OCI-M2 (cell line): ENCODE results near the gene SLC26A11.
"Not testable (repeated sequence)": the region's sequence is repeated elsewhere in the genome, so short reads cannot be mapped to it uniquely, and the experiment has no call there.

ENCODE experiments used
- DNase-seq: peaks from one replicate; lab custom pipeline; 2025; ENCODE audit not compliant: unreplicated experiment; lab: John Stamatoyannopoulos, UW

The SLC26A11 gene

DNA sequence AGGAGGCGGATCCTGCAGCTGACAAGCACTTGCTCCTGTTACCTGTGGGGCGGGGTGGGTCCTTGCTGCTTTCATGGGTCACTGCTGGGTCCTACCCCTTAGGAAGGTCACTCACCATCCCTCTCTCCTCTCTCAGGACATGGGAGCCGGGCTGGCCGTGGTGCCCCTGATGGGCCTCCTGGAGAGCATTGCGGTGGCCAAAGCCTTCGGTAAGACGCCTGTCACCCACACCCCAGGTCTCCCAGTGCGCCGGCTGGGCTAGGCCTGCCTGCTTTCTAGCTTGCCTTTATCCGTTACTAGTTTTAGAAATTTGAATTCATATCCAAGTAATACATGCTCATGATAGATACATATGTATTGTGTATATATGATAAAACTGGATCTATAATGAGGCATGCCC, 17.2 kb downstream of the SLC26A11 start:
- DNase-seq = no peak

DNA sequence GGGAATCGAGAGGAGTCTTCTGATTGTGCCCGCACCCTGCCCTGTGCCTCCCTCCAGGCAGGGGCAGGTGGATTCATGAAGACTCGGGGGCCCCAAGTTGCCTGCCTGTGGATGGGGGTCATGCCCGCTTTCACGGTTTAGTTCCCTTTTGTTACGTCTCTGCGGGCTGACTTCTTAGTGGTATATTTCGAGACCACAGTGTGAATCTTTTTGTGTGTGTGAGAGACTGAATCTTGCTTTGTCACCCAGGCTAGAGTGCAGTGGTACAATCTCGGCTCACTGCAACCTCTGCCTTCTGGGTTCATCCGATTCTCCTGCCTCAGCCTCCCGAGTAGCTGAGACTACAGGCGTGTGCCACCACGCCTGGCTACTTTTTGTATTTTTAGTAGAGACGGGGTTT, 22.3 kb downstream of the SLC26A11 start:
- no peak for DNase-seq

DNA sequence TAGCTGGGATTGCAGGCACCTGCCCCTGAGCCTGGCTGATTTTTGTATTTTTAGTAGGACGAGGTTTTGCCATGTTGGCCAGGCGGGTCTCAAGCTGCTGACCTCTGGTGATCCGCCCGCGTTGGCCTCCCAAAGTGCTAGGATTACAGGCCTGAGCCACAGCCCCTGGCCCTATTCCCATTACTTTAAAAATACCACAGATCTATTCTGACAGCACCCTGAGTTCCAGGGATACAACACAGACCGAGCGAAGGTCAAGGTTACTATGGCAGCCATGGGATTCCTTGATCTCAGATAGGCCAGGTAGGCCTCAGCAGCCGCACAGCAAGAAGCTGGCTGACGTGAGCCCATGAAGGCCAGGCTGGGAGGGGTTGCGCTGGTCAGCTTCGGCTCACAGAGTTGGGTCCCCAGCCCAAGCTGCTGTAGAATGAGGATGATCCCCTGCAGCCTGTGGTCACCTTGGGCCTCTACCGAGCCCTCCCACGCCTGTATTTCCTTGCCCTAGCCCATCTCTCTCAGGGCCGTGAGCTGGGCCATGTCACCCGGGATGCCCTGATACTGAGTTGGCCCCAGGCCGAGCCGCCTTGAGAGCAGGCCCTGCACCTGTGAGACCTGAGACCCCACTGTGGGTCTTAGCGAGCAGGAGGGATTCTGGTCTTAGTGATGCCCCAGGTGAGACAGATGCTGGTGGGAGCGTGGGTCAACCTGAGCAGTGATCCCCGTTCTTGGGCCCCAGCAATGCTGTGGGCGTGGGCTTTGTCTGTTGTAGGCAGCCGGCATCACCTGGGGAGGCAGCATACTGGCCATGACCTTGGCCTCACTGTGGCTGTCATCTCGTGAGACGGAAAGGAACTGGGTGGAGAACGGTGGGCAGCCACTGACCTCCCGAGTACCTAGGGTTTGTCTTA, 23.6 kb downstream of the SLC26A11 start:
- DNase-seq = no peak

DNA sequence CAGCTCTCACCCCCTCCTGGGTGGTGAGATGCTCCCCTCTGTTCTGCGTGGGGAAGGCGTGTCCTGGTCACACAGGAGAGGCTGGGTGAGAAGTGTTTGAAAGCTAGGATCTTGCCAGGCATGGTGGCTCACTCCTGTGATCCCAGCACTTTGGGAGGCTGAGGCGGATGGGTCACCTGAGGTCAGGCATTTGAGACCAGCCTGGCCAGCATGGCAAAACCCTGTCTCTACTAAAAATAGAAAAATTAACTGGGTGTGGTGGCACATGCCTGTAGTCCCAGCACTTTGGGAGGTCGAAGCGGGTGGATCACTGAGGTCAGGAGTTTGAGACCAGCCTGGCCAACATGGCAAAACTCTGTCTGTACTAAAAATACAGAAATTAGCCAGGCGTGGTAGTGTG, 24.2 kb downstream of the SLC26A11 start:
- DNase-seq = not testable (repeated sequence)

DNA sequence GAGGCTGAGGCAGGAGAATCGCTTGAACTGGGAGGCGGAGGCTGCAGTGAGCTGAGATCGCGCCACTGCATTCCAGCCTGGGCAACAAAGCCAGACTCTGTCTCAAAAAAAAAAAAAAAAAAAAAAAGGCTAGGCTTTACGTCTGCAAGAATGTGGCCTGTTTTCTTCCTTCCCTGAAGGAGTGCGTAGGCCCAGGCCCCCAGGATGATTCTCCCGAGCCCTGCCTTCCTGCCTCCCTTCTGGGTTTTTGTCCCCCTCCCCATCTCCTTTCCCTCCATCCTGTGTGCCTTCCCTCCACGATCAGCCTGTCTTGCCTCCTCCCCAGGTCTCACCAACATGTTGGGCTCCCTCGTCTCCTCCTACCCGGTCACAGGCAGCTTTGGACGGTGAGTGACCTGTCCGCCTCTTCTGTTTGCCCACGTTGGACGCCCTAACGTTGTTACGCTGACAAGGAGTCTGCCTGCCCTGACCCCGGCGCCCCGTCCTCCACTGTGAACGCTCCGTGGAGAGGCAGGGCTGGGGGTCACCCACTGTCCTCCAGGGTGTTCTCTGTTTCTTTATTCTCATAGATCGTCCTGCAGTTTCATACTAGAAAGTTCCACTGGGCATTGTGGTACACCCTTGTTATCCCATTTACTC, 24.8 kb downstream of the SLC26A11 start:
- DNase-seq = no peak

DNA sequence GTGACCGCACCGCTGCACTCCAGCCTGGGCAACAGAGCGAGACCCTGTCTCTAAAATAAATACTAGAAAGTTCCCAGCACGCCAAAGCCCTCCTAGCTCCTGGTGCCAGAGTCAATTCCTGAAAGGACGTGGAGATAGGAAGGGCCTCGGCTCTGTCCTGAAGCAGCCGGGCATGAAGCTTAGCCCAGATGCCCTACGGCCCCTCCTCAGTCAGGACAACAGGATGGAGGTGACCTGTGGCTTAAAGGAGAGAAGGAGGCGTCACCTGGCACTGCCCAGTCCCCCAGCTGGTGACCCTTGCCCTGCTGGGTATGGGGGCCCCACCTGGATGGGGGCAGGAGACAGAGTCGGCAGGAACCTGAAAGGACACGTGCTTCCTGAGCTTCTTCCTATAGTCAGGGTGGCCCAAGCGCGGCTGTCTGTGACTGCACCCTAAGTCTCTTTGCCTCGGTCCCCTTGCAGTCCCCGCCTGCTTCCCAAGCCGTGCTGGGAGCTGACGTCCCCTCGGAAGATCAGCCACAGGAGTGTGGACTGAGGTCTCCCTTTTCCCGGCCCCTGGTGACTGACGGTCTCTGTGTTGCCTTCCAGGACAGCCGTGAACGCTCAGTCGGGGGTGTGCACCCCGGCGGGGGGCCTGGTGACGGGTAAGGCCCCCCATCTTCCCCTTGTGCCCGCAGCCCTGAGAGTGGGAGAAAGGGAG, 25.5 kb downstream of the SLC26A11 start:
- DNase-seq = no peak

DNA sequence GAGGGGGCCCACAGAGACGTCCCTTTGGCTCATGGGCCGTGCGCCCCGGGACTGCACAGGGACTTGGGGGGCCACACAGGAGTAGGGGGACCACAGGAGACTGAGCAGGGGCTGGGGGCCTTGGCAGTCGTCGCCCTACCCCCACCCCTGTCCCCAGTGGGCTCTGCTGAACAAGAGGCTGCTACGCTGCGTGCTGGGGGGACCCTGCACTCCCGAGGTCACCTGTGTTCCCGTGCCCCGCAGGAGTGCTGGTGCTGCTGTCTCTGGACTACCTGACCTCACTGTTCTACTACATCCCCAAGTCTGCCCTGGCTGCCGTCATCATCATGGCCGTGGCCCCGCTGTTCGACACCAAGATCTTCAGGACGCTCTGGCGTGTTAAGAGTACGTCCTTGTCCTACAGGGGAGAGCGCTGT, 26.0 kb downstream of the SLC26A11 start:
- no peak for DNase-seq

DNA sequence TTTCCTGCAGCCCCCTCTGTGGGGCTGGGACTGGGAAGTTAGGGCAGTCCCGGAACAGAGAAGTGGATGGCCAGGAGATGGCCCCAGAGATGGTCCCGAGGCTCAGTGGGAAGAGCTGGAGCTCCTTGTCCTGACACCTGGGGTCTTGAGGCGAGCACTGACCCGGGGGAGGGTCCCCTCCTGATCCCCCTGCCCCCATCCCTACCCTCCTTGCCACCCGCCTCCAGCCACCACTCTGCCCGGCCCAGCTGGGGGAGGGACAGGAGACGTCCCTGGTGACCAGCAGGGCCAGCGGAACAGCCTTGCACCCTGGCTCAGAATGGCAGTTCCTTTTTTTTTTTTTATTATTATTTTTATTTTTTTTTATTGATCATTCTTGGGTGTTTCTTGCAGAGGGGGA, 26.5 kb downstream of the SLC26A11 start:
- DNase-seq = no peak

DNA sequence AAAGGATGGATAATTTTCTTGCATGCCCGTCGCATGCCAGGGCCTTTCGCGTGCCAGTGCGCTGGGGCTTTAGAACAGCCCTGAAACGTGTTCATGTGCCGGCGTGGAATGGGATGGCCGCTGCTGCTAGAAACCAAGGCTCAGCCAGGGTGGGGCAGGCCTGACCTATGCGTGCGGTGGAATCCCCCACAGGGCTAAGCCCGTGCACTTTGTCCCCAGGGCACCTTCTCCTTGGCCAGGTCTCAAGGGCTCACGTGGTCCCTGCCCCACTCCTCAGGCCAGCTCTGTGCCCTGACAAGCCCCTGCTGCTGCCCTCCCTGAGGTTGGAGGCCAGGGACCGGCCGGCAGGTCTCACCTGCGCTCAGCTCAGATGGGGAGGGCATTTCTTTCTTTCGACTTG, 27.3 kb downstream of the SLC26A11 start:
- no peak for DNase-seq

DNA sequence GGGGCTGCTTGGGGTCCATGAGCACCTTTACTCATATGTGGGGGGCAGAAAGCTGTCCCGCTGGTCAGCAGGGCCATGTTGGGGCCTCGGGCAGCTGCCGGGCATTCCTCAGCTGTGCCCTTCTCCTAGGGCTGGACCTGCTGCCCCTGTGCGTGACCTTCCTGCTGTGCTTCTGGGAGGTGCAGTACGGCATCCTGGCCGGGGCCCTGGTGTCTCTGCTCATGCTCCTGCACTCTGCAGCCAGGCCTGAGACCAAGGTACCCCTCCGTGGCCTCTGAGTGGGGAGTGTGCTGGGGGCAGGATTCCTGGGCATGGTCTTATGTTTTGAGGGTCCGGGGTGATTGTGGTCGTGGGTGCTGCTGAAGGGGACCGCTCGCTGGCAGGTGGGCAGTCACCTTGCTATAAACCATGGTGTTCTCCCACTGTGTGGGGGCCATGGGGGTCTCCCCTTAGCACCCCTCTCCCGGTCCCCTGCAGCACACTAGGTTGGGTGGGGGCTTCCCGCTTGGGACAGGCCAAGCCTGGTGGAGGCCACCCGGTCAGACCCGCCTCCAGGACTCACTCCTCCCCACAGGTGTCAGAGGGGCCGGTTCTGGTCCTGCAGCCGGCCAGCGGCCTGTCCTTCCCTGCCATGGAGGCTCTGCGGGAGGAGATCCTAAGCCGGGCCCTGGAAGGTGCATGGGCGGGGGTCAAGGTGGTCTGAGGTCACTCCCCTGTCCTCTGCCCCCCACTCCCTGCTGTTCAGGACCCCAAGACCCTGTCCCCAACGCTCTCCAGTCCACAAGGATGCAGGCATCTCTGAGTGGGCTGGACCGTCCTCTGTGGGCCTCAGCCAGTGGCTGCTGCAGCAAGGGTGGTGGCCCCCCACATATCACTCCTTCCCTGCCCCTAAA, 28.0 kb downstream of the SLC26A11 start:
- DNase-seq = no peak

DNA sequence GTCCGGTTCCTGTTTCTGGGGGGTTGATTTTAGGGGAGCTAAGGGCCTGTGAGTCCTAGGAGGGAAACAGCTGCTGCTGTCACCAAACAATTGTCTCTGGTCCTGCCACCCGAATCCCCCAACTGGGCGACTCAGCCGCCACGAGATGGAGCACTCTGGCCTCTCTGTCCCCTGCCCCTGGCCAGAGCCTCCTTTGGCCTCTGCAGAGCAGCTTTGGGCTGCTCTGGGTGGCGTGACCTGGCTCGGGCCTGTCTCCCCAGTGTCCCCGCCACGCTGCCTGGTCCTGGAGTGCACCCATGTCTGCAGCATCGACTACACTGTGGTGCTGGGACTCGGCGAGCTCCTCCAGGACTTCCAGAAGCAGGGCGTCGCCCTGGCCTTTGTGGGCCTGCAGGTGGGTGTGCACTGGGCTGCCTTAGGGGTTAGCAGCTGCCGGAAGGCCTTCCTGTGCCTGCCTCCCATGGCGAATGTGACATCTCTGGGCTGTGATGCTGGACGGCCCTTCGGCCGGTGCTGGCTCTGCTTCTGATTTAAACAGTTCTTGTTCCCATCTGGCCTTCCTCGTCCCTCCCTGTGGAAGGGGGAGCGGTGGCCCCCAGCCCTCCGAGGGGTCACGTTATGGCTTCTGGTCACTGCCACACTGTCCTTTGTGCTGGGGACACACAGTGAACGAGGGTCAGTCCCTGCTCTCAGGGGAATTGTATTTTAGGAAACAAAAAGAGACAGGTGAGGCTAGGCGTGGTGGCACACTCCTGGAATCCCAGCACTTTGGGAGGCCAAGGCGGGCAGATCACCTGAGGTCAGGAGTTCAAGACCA, 28.9 kb downstream of the SLC26A11 start:
- DNase-seq = no peak

DNA sequence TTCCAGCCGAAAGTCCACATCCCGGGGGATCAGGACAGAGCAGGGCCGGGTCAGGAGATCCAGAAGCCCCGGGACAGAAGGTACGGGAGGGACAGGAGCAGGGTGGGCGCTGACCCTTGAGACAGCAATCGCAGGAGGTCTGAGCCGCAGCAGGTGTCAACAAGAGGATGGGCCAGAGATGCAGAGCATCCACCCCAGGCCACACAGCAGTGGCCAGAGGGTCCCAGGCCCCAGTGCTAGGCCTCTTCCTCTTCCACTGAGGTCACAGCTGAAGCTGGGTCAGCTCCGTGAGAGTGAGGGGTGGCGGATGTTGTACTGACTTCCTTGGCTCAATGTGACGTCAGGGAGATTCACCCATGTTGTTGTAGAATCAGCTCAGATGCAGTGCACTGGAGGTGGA, 31.7 kb downstream of the SLC26A11 start:
- DNase-seq = no peak

DNA sequence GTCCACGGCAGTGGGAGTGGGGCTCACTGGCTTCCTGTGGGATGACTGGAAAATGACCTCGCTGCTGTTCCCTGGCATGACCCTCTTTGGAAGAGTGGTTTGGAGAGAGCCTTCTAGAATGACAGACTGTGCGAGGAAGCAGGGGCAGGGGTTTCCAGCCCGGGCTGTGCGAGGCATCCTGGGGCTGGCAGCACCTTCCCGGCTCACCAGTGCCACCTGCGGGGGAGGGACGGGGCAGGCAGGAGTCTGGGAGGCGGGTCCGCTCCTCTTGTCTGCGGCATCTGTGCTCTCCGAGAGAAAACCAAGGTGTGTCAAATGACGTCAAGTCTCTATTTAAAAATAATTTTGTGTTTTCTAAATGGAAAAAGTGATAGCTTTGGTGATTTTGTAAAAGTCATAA, 32.6 kb downstream of the SLC26A11 start:
- DNase-seq = no peak

DNA sequence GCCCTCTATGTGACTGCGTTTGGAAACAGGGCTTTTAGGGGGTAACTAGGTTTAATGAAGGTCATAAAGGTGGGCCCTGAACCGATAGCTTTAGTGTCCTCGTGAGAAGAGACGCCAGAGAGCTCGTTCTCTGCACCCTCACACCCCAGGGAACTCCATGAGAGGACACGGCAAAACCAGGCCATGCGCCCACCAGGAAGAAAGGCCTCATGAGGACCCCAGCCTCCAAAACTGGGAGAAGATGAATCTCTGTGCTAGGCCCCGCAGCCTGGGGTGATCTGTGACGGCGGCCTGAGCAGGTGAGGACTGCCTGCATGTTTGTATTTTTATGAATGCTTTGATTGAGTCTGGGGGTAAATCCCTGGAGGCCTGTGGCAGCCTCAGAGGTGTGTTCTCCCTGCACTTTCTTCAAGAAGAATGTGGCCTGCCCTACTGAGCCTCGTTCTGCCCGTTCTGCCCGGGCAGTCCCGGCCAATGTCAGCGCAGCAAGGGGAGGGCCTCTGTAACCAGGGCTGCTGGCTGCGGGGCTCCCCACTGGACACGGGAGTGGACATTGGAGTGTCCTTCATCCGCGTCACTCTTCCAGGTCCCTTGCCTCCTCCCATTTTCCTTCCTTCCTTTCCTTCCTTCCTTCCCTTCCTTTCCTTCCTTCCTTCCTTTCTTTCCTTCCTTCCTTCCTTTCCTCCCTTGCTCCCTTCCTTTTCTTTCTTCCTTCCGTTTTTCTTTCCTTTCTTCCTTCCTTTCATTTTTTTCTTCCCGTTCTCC, 33.6 kb downstream of the SLC26A11 start:
- no peak for DNase-seq

DNA sequence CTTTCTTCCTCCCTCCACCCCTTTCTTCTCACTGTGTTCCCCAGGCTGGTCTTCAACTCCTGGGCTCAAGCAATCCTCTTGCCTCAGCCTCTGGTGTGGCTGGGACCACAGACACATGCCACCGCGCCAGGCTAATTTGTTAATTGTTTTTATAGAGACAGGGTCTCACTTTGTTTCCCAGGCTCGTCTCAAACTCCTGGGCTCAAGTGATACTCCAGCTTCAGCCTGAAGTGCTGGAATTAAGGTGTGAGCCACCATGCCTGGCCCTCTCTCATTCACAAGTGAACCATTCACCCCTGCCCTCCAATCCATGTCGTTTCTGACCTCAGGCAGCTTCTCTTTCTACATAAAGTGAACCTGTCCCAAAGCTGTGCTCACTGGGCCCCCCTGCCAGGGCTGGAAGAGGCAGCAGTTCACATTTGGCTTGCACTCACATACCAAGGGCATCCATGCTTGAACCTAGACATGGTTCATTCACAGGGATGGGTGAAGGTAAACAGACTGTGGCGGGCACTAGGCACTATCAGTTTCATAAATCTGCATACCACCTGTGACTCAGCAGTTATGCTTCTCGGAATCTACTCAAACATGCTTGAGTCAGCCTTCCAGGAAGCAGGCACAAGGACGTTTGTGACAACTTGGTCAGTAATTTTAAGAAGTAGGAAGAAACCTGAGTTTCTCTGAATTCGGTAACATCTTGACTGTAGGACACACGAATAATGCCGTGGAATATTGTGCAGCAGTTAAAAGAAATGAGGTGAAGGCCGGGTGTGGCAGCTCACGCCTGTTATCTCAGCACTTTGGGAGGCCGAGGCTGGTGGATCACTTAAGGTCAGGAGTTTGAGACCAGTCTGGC, 34.4 kb downstream of the SLC26A11 start:
- DNase-seq = no peak

DNA sequence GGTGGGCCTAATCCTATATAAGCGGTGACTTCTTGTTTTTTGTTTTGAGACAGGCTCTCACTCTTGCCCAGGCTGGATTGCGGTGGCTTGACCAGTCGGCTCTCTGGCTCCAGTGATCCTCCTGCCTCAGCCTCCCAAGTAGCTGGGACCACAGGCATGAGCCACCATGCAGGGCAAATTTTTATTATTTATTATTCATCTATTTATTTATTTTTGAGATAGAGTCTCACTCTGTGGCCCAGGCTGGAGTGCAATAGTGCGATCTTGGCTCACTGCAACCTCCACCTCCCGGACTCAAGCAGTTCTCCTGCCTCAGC, 35.8 kb downstream of the SLC26A11 start:
- no peak for DNase-seq

DNA sequence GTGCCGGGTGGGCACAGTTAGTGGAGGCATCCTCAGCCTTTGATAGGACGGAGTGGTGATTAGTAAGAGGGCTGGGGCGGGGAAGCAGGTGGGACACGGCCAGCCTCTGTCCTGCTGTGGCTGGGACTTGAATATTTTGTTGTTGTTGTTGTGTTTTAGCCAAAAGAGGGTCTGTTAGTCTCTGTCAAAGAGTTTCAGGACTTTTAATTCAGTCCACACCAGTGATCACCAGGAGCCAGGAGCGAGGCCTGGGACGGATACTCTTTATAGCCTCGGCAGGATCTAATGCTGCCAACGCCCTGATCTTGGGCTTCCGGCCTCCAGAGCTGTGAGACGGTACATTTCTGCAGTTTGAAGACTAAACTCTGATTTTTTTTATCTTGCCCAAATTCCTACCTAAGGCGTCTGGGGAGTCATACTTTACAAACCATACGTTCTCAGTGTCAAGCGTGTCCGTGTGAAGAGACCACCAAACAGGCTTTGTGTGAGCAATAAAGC, 37.5 kb downstream of the SLC26A11 start:
- no peak for DNase-seq

DNA sequence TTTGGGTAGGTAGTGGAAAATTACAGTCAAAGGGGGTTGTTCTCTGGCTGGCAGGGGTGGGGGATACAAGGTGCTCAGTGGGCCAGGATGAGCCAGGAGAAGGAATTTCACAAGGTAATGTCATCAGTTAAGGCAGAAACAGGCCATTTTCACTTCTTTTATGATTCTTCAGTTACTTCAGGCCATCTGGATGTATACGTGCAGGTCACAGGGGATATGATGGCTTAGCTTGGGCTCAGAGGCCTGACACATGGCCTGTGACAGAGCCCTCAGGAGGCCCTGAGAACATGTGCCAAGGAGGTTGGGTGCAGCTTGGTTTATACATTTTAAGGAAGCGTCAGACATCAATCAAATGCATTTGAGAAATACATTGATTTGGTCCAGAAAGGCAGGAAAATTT, 38.1 kb downstream of the SLC26A11 start:
- DNase-seq = not testable (repeated sequence)
